ENCODE results near the gene OLA1.

OLA1 gene

GRCh38 chr2:174191342-174192074 is 56.8 kb downstream of the OLA1 start:
- Histone ChIP-seq H3K9me3 (ENCODE audit: control insufficient read depth, low read length) (no peaks in the 10 kb centered on the region), H3K27ac (no peak overlapping the region), H3K4me3 (ENCODE audit: low read depth, low read length) (no peak overlapping the region), H3K4me1 (no peaks in the 10 kb centered on the region), H3K79me2 (no peaks in the 10 kb centered on the region), H3K27me3 (ENCODE audit: control insufficient read depth, insufficient read depth, low read length) (no peaks in the 10 kb centered on the region), H3K36me3 (ENCODE audit: control insufficient read depth, insufficient read depth, low read length) (no peaks in the 10 kb centered on the region), H3K4me2 (ENCODE audit: low read length) (no peak overlapping the region), H2AFZ (no peak overlapping the region), H3K9ac (no peak overlapping the region)
- TF ChIP-seq CTCF (IDR thresholded peaks at IDR 0.05), result no peak

GRCh38 chr2:174184915-174185314 is 63.4 kb downstream of the OLA1 start:
- Histone ChIP-seq H3K27ac (no peak overlapping the region), H3K4me3 (ENCODE audit: low read depth, low read length) (no peak overlapping the region), H3K79me2 (peaks cover 4% of the 10 kb centered on the region), H3K4me1 (peaks cover 14% of the 10 kb centered on the region), H3K4me2 (ENCODE audit: low read length) (no peak overlapping the region), H3K27me3 (ENCODE audit: control insufficient read depth, insufficient read depth, low read length) (no peaks in the 10 kb centered on the region), H3K36me3 (ENCODE audit: control insufficient read depth, insufficient read depth, low read length) (no peaks in the 10 kb centered on the region), H2AFZ (no peak overlapping the region), H3K9ac (no peak overlapping the region), H3K9me3 (ENCODE audit: control insufficient read depth, low read length) (no peaks in the 10 kb centered on the region)
- no peak for TF ChIP-seq CTCF (IDR thresholded peaks at IDR 0.05)

- Histone ChIP-seq H3K27ac (no peak overlapping the region), H3K36me3 (ENCODE audit: control insufficient read depth, insufficient read depth, low read length) (no peaks in the 10 kb centered on the region), H3K9me3 (ENCODE audit: control insufficient read depth, low read length) (no peaks in the 10 kb centered on the region), H3K9ac (no peak overlapping the region), H3K4me1 (peaks cover 14% of the 10 kb centered on the region), H3K27me3 (ENCODE audit: control insufficient read depth, insufficient read depth, low read length) (no peaks in the 10 kb centered on the region), H3K4me2 (ENCODE audit: low read length) (no peak overlapping the region), H2AFZ (no peak overlapping the region), H3K4me3 (ENCODE audit: low read depth, low read length) (no peak overlapping the region), H3K79me2 (peaks cover 4% of the 10 kb centered on the region)
- no peak for TF ChIP-seq CTCF (IDR thresholded peaks at IDR 0.05)
These were observed 63.8 kb downstream of the OLA1 start for GRCh38 chr2:174184504-174184903.

- Histone ChIP-seq H2AFZ (no peak overlapping the region), H3K4me3 (ENCODE audit: low read depth, low read length) (no peak overlapping the region), H3K9ac (no peak overlapping the region), H3K79me2 (peaks cover 4% of the 10 kb centered on the region), H3K4me2 (ENCODE audit: low read length) (no peak overlapping the region), H3K36me3 (ENCODE audit: control insufficient read depth, insufficient read depth, low read length) (no peaks in the 10 kb centered on the region), H3K4me1 (peaks cover 14% of the 10 kb centered on the region), H3K27me3 (ENCODE audit: control insufficient read depth, insufficient read depth, low read length) (no peaks in the 10 kb centered on the region), H3K9me3 (ENCODE audit: control insufficient read depth, low read length) (no peaks in the 10 kb centered on the region), H3K27ac (no peak overlapping the region)
- no peak for TF ChIP-seq CTCF (IDR thresholded peaks at IDR 0.05)
These were observed 65.3 kb downstream of the OLA1 start for GRCh38 chr2:174183076-174183475.

GRCh38 chr2:174181368-174181767 is 67.0 kb downstream of the OLA1 start:
- Histone ChIP-seq H3K27me3 (ENCODE audit: control insufficient read depth, insufficient read depth, low read length) (no peaks in the 10 kb centered on the region), H3K4me2 (ENCODE audit: low read length) (no peak overlapping the region), H3K9me3 (ENCODE audit: control insufficient read depth, low read length) (no peaks in the 10 kb centered on the region), H3K27ac (no peak overlapping the region), H3K79me2 (peaks cover 4% of the 10 kb centered on the region), H3K4me3 (ENCODE audit: low read depth, low read length) (no peak overlapping the region), H3K9ac (no peak overlapping the region), H3K4me1 (peaks cover 17% of the 10 kb centered on the region), H2AFZ (no peak overlapping the region), H3K36me3 (ENCODE audit: control insufficient read depth, insufficient read depth, low read length) (no peaks in the 10 kb centered on the region)
- TF ChIP-seq CTCF (IDR thresholded peaks at IDR 0.05), result no peak

Data from parathyroid adenoma (tissue), 2 donors.